ENCODE results near the gene HAND2. TPM values are rescaled to one million over a fixed set of nuclear protein-coding genes. Genes with fewer than 3 reads are reported as not detected.

The HAND2 gene
- total RNA-seq, 1 donor, result 1.8 TPM

DNA sequence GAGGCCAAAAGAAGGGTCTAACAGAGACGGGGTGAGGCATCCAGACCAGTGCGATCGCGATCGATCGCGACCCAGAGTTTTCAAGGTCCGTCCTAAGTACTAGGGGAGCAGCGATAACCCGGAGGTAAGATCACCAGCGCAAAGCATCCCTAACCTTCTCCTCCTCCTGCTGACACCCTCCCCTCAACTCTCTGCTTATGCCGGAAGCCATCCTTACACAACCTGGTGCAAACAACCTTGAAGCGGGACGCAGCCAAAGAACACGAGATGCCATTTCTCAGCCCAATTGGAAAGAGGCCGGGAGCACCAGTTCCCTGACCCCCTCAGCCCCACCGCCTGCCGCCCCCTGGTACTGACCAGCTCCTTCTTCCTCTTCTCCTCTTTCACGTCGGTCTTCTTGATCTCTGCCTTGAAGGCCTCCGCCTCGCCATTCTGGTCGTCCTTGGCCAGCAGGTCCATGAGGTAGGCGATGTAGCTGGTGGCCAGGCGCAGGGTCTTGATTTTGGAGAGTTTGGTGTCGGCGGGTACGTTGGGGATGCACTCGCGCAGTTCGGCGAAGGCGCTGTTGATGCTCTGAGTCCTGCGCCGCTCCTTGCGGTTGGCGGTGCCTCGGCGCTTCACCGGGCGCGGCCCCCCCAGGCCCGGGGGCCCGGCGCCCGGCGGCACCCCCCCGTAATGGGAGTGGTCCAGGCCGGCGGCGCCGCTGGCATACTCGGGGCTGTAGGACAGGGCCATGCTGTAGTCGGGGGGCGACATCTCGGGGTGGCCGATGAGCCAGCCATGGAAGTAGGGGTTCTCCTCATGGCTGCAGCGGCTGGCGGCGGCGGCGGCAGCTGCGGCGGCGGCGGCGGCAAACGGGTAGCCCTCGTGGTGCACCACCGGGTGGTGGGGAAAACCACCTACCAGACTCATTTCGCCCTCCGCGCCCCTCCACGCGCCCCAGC lies 1.4 kb downstream of the HAND2 start:
- Histone ChIP-seq H3K4me1 (ENCODE audit: insufficient read depth, low read length) (peaks cover 7% of the 10 kb centered on the region), H3K79me2 (ENCODE audit: insufficient read depth, low read length) (no peaks in the 10 kb centered on the region), H3K27me3 (ENCODE audit: insufficient read depth, low read length) (peaks cover 62% of the 10 kb centered on the region), H3K27ac (ENCODE audit: low read depth, low read length) (no peak overlapping the region), H3K9me3 (ENCODE audit: low read depth, low read length) (no peaks in the 10 kb centered on the region), H3K4me3 (ENCODE audit: insufficient read depth, low read length) (peak overlapping the region; percentile 65), H3K4me2 (ENCODE audit: insufficient read depth, low read length) (peak overlapping the region; percentile 55), H4K20me1 (ENCODE audit: insufficient read depth, low read length) (no peaks in the 10 kb centered on the region), H3K36me3 (ENCODE audit: insufficient read depth, low read length) (no peaks in the 10 kb centered on the region), H2AFZ (ENCODE audit: low read length) (peak overlapping the region; percentile 50)
- TF ChIP-seq, protein P1, sequence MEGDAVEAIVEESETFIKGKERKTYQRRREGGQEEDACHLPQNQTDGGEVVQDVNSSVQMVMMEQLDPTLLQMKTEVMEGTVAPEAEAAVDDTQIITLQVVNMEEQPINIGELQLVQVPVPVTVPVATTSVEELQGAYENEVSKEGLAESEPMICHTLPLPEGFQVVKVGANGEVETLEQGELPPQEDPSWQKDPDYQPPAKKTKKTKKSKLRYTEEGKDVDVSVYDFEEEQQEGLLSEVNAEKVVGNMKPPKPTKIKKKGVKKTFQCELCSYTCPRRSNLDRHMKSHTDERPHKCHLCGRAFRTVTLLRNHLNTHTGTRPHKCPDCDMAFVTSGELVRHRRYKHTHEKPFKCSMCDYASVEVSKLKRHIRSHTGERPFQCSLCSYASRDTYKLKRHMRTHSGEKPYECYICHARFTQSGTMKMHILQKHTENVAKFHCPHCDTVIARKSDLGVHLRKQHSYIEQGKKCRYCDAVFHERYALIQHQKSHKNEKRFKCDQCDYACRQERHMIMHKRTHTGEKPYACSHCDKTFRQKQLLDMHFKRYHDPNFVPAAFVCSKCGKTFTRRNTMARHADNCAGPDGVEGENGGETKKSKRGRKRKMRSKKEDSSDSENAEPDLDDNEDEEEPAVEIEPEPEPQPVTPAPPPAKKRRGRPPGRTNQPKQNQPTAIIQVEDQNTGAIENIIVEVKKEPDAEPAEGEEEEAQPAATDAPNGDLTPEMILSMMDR (IDR thresholded peaks at IDR 0.05; ENCODE audit: extremely low read depth, low read depth, low read length), result no peak
- DNase-seq (ENCODE audit: insufficient read length, low spot score, missing footprints), result peak; percentile 85

DNA sequence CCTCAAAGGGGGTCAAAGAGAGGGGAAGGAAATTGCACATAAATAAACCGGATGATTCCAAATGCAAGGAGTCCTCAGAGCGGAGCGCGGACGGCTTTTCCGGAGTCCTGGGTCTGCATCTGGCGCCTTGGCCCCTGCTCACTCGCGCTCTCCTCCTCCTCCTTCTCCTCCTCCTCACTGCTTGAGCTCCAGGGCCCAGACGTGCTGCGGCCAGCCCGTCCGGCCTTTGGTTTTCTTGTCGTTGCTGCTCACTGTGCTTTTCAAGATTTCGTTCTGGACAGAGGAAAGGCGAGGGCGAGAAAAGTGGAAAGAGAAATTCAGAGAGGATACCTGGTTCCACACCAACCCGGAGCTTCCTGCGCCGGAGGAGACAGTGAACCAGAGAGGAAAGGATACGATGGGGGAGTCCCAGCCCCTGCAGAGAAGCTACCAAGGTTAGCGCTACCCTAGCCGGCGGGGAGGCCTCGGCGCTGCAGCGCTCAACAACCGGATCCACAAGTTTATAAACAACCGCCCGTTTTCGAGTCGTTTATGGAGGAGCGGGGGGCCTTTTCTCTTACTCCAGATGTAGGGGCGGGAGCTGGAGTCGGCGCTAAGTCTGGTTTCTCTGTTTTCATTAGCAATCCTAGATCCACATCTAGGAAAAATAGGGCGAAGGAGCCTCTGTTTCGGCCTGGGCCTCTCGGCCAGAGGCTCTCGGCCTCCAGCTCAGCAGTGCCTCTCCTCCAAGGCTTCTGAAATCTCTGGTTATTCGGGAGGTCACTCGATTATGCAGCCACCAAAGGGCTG lies 2.7 kb downstream of the HAND2 start:
- Histone ChIP-seq H3K36me3 (ENCODE audit: insufficient read depth, low read length) (no peaks in the 10 kb centered on the region), H3K4me1 (ENCODE audit: insufficient read depth, low read length) (peaks cover 8% of the 10 kb centered on the region), H2AFZ (ENCODE audit: low read length) (no peak overlapping the region), H3K27ac (ENCODE audit: low read depth, low read length) (no peak overlapping the region), H3K4me2 (ENCODE audit: insufficient read depth, low read length) (no peak overlapping the region), H3K27me3 (ENCODE audit: insufficient read depth, low read length) (peaks cover 48% of the 10 kb centered on the region), H3K4me3 (ENCODE audit: insufficient read depth, low read length) (peak overlapping the region; percentile 65), H3K79me2 (ENCODE audit: insufficient read depth, low read length) (no peaks in the 10 kb centered on the region), H4K20me1 (ENCODE audit: insufficient read depth, low read length) (no peaks in the 10 kb centered on the region), H3K9me3 (ENCODE audit: low read depth, low read length) (no peaks in the 10 kb centered on the region)
- TF ChIP-seq, protein P1 (IDR thresholded peaks at IDR 0.05; ENCODE audit: extremely low read depth, low read depth, low read length), result no peak
- DNase-seq (ENCODE audit: insufficient read length, low spot score, missing footprints), result peak; percentile 71

DNA sequence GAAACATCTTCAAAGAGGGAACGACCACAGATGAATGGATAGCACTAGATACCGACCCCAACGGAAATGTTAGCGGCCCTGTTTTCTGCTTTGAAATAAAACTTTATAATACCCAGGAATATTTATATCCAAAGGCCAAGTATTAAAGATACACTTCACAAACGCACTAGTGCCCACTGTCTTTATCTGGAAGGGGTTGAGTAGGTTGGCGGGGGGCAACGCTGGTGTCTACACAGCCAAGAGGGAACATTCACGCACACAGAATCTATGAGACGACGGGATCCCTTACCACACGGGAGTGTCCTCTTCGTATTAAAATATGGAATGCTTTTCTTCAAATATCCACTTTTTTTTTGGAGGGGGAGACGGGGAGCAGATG lies 3.3 kb downstream of the HAND2 start:
- Histone ChIP-seq H3K79me2 (ENCODE audit: insufficient read depth, low read length) (no peaks in the 10 kb centered on the region), H3K36me3 (ENCODE audit: insufficient read depth, low read length) (no peaks in the 10 kb centered on the region), H3K27ac (ENCODE audit: low read depth, low read length) (no peak overlapping the region), H3K9me3 (ENCODE audit: low read depth, low read length) (no peaks in the 10 kb centered on the region), H3K27me3 (ENCODE audit: insufficient read depth, low read length) (peaks cover 42% of the 10 kb centered on the region), H4K20me1 (ENCODE audit: insufficient read depth, low read length) (no peaks in the 10 kb centered on the region), H2AFZ (ENCODE audit: low read length) (no peak overlapping the region), H3K4me2 (ENCODE audit: insufficient read depth, low read length) (no peak overlapping the region), H3K4me1 (ENCODE audit: insufficient read depth, low read length) (peaks cover 14% of the 10 kb centered on the region), H3K4me3 (ENCODE audit: insufficient read depth, low read length) (peak overlapping the region; percentile 65)
- peak; percentile 68 for DNase-seq (ENCODE audit: insufficient read length, low spot score, missing footprints)
- TF ChIP-seq, protein P1 (IDR thresholded peaks at IDR 0.05; ENCODE audit: extremely low read depth, low read depth, low read length), result no peak
